ENCODE results near the gene ARHGEF18.
"Not testable (repeated sequence)": the region's sequence is repeated elsewhere in the genome, so short reads cannot be mapped to it uniquely, and the experiment has no call there.

The ARHGEF18 gene

GRCh38 chr19:7348587-7349230, at the start of gene ARHGEF18:
Gene ARHGEF18, plus strand, starts transcription at chr19:7348937. Its CDS starts 13,954 bp downstream, at chr19:7362891.
- DNase-seq = peak in 1 of 58 donors; percentile 21

DNA sequence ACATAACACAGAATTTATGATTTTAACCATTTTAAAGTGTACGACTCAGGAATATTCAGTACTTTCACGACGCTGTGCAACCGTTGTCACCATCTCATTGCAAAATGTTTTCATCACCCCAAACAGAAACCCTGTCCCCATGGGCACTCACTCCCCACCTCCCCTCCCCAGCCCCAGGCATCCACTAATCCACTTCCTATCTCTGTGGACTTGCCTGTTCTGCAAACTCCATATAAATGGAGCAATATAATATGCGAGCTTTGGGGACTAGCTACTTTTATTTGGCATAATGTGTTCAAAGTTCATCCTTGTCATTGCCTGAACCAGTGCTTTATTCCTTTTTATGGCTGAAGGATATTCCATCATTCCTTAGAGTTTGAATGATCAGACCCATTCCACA, 47.2 kb upstream of the ARHGEF18 start:
- no peak for DNase-seq

DNA sequence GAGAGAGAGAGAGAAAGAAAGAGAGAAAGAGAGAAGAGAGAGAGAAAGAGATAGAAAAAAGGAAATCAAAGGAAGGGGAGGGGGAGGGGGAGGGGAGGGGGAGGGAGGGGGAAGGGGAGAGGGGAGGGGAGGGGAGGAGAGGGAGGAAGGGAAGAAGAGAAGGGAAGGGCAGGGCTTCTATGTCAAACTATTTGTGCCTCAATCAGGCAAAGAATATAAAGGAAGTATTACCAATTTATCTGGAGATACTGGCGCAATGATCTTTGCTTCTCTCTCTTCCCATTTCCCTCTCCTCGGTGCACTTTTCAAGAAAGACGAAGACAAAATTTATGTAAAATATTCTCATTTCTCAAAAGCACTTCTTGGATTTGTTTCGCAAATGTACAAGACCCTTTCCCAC, 45.3 kb upstream of the ARHGEF18 start:
- DNase-seq = no peak

DNA sequence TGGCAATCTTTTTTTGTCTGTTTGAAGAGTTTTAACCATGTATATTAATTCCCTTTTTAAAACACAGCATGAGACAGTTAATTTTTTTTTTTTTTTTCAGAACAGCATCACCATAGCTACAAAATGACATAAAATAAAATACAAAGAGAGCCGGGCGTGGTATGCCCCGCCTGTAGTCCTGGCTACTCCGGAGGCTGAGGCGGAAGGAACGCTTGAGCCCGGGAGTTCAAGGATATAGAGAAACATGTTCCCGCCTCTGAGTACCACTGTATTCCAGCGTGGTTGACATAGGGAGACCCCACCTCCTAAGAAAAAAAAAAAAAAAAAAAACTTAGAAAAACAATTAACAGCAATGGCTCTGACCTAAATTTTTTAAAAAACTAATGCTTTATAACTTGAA, 44.5 kb upstream of the ARHGEF18 start:
- no peak for DNase-seq

DNA sequence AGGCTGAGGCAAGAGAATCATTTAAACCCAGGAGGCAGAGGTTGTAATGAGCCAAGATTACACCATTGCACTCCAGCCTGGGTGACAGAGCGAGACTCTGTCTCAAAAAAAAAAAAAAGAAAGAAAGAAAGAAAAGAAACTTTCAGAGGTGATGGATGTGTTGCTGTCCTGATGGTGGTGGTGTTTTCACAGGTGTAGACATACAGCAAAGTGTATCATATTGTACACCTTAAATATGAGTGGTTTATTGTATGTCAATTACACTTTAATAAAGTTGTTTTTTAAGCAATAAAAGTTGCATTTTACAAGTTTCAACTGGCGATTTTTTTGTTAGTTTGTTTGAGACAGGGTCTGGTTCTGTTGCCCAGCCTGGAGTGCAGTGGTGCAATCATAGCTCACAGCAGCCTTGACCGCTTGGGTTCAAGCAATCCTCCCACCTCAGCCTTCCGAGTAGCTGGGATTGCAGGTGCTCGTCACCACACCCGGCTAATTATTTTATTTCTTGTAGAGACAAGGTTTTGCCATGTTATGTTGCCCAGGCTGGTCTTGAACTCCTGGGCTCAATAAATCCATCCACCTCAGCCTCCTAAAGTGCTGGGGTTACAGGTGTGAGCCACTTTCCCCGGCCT, 41.0 kb upstream of the ARHGEF18 start:
- DNase-seq = no peak

DNA sequence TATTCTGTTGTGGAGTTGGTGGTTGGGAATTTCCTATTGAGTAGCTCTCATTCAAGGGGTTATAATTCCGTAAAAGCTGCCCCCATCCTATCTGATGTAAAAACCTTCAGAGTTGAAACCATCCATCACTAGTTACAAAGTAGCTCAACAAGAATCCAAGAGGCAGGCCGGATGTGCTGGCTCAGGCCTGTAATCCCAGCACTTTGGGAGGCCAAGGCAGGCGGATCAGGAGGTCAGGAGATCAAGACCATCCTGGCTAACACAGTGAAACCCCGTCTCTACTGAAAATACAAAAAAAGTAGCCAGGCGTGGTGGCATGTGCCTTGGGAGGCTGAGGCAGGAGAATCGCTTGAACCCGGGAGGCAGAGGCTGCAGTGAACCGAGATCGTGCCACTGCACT, 40.4 kb upstream of the ARHGEF18 start:
- not testable (repeated sequence) for DNase-seq

- no peak for DNase-seq
Observed at GRCh38 chr19:7311911-7312310, 36.8 kb upstream of the ARHGEF18 start.

DNA sequence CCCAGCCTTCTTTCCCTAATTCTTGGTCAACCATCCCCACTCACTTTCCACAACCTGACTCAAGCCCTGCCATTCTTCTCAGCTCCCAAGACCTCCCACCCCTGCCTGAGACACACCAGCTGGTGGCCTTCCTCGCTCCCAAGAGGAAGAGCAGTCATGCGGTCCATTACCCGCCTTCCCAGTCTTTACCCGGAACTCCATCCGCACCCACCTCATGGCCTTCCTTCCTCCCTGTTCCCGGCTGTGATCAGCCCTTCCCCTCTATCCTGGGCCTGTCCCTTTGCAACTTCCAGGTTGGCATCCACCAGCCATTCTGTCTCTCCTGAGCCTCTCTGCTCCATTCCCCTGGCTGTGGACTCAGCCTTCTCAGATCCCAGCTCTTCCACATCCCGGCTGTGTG, 35.9 kb upstream of the ARHGEF18 start:
- no peak for DNase-seq

DNA sequence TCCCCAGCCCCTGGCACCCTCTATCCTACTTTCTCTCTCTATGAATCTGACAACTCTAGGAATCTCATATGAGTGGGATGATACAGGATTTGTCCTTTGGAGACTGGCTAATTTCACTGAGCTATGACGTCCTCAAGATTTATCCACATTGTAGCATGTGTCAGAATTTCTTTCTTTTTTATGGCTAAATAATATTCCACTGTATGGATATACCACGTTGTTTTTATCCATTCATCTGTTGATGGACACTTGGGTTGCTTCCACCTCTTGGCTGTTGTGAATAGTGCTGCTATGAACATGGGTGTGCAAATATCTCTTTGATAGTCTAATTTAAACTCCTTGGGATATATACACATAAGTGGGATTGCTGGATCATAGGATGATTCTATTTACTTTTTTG, 30.6 kb upstream of the ARHGEF18 start:
- no peak for DNase-seq

GRCh38 chr19:7326105-7326877, 22.4 kb upstream of the ARHGEF18 start:
- no peak for DNase-seq

DNA sequence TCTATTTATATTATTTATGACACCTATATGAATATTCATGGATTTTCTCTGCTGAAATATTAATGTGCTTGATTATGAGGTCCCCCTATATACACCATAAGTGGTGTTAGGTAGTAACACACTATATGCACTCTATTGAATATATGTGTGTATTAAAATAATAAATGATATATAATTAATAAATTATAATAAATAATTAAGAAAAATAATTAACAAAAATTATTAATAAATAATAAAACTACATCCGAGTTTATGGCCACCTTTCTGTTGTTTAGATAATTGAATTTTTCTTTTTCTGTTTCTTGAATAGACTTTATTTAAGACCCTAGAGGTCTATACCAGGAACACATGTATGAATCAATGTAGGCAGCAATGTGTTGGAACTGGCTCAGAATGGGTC, 20.9 kb upstream of the ARHGEF18 start:
- DNase-seq = no peak

- no peak for DNase-seq
Observed at GRCh38 chr19:7328647-7329046, 20.1 kb upstream of the ARHGEF18 start.

DNA sequence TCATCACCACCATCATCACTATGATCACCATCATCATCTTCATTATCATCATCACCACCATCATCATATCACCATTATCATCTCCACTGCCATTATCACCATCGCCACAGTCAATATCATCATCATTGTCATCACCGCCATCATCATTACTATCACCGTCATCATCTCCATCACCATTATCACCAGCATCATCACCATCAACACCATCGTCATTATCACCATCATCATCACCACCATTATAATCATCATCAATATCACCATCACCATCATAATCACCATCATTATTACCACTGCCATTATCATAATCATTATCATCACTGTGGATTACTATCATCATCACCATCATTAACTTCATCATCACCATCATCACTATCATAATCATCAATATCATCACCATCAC, 17.3 kb upstream of the ARHGEF18 start:
- no peak for DNase-seq

- DNase-seq = no peak
Observed at GRCh38 chr19:7333198-7334118, 15.3 kb upstream of the ARHGEF18 start.

- no peak for DNase-seq
Observed at GRCh38 chr19:7336321-7336973, 12.3 kb upstream of the ARHGEF18 start.

- DNase-seq = peak in 8 of 58 donors; percentile 4 to 54 (median 16)
Observed at GRCh38 chr19:7337380-7338194, 11.2 kb upstream of the ARHGEF18 start.

- peak in 56 of 58 donors; percentile 6 to 90 (median 60) for DNase-seq
Observed at GRCh38 chr19:7340959-7341837, 7.5 kb upstream of the ARHGEF18 start.

- no peak for DNase-seq
Observed at GRCh38 chr19:7342143-7342542, 6.6 kb upstream of the ARHGEF18 start.

DNA sequence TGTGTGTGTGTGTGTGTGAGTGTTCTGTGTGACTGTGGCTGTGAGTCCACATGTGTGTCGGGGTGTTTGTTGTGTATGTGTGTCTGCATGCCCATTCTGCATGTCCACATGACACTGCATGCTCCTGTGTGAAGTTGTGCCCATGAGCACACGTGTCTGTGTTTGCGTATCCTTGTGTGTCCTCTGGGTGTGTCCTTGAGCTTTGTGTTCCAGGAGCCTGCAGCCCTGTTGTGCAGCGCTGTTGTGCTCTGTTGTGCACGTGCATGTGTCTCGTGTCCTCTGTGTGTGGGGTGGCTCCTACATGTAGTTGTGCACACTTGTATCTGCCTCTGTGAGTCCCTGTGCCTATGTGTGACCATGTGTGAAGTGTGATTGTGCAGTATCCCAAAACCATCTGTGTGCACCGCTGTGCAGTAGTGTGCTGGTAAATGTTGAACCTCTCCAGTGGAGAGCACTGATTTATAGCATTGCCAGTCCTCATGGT, 2.2 kb upstream of the ARHGEF18 start:
- DNase-seq = no peak
